GM12878 (cell line): ENCODE measurements around the gene PRX. TPM values are rescaled to one million over a fixed set of nuclear protein-coding genes. Genes with fewer than 3 reads are reported as not detected.

ENCODE experiments used
- ATAC-seq: fragments of 200-7000 bp; cut with Tn5 transposase; 3 replicates; pipeline ENCODE4 v1.9.1; 2020; ENCODE audit warnings: mild to moderate bottlenecking, moderate library complexity
- BruUV-seq: library from RNA; stranded (reverse); fragments of 400-500 nt; replicated peaks from 2 replicates; lab custom pipeline; 2021; lab: Mats Ljungman, UMichigan
- CTCF ChIA-PET: fragments of 300-600 bp; sonication (Branson Sonifier 250); formaldehyde crosslinking; extraction: SDS; loops from one replicate; lab custom pipeline; 2021; ENCODE audit warnings: inconsistent platforms; lab: Yijun Ruan, JAX
- POLR2A ChIA-PET: fragments of 350-600 bp; formaldehyde crosslinking; extraction: SDS; loops from one replicate; lab custom pipeline; 2021; ENCODE audit warnings: inconsistent platforms; lab: Charles Lee
- RAD21 ChIA-PET: fragments of 300-600 bp; sonication (Branson Sonifier 250); formaldehyde crosslinking; loops from one replicate; lab custom pipeline; 2023; ENCODE audit warnings: antibody characterized with exemption; ENCODE audit not compliant: unreplicated experiment; lab: Charles Lee
- SMC1A ChIA-PET: fragments of 300-600 bp; sonication (Branson Sonifier 250); formaldehyde crosslinking; loops from one replicate; lab custom pipeline; 2023; ENCODE audit not compliant: unreplicated experiment, uncharacterized antibody; lab: Charles Lee
- DNase-seq: peaks from one replicate; pipeline ENCODE4 v3.0.0-alpha.2; 2011; ENCODE audit warnings: low read depth, low spot score
- FAIRE-seq: peaks from 3 replicates; lab custom pipeline; 2011; peaks lifted over from hg19 to GRCh38; lab: Jason Lieb, UNC
- H2AFZ ChIP-seq: 2 replicates; pipeline ENCODE4 v1.6.0; 2011; ENCODE audit warnings: low read depth, low read length, control low read depth; ENCODE audit not compliant: control insufficient read depth
- H3K27ac ChIP-seq: 2 replicates; pipeline ENCODE4 v1.5.1; 2011; ENCODE audit warnings: control low read depth; ENCODE audit not compliant: control insufficient read depth, insufficient read depth
- H3K27me3 ChIP-seq, 2 experiments: replicated peaks in 1 of 2; 2 replicates each; pipeline versions ENCODE4 v1.6.0 to v1.6.1; 2011; ENCODE audit warnings: low read length in 1 of 2; ENCODE audit not compliant: control insufficient read depth in 2 of 2, insufficient read depth in 2 of 2
- H3K36me3 ChIP-seq, 2 experiments: 2 replicates each; pipeline ENCODE4 v1.5.1; 2011; ENCODE audit warnings: low read length in 1 of 2; ENCODE audit not compliant: control insufficient read depth in 2 of 2, insufficient read depth in 2 of 2
- H3K4me1 ChIP-seq: 2 replicates; pipeline ENCODE4 v1.6.1; 2011; ENCODE audit warnings: mild to moderate bottlenecking, low read length, moderate library complexity, mixed read lengths; ENCODE audit not compliant: control insufficient read depth, insufficient read depth
- H3K4me2 ChIP-seq: 2 replicates; pipeline ENCODE4 v1.6.0; 2011; ENCODE audit warnings: control low read depth; ENCODE audit not compliant: control insufficient read depth, insufficient read depth
- H3K4me3 ChIP-seq: fragments of 200-600 bp; sonication (generic); 2 replicates; pipeline ENCODE4 v1.5.1; 2016
- H3K79me2 ChIP-seq: 2 replicates; pipeline ENCODE4 v1.6.0; 2011; ENCODE audit warnings: low read length; ENCODE audit not compliant: control insufficient read depth, insufficient read depth
- H3K9ac ChIP-seq: 2 replicates; pipeline ENCODE4 v1.8.0; 2011; ENCODE audit warnings: low read length, control low read depth, mixed read lengths; ENCODE audit not compliant: control insufficient read depth, insufficient read depth
- H3K9me3 ChIP-seq: replicated peaks from 3 replicates; pipeline ENCODE4 v1.5.1; 2011; ENCODE audit warnings: mild to moderate bottlenecking, low read length; ENCODE audit not compliant: control insufficient read depth, insufficient read depth
- H4K20me1 ChIP-seq: 2 replicates; pipeline ENCODE4 v1.6.0; 2011; ENCODE audit not compliant: control insufficient read depth, insufficient read depth
- BACH1 ChIP-seq: fragments of 450-650 bp; IDR thresholded peaks from 2 replicates; pipeline ENCODE4 v1.6.1; 2017; ENCODE audit warnings: mild to moderate bottlenecking, borderline replicate concordance
- EP300 ChIP-seq, 2 experiments: fragments of 150-350 bp in 1 of 2; IDR thresholded peaks; 2 replicates each; pipeline ENCODE4 v1.6.1; 2011 to 2012; ENCODE audit warnings: low read depth in 2 of 2, low read length in 2 of 2, borderline replicate concordance in 1 of 2, improper control_type of control experiment in 1 of 2, inconsistent platforms in 1 of 2; ENCODE audit not compliant: control insufficient read depth in 1 of 2
- GATAD2B ChIP-seq: fragments of 450-650 bp; conservative IDR thresholded peaks from 2 replicates; pipeline ENCODE4 v1.6.1; 2017; ENCODE audit warnings: low read depth, mild to moderate bottlenecking, moderate library complexity
- IRF4 ChIP-seq: IDR thresholded peaks from 2 replicates; pipeline ENCODE4 v1.6.1; 2011; ENCODE audit warnings: low read depth, low read length
- NRF1 ChIP-seq: conservative IDR thresholded peaks from 2 replicates; pipeline ENCODE4 v1.6.1; 2011; ENCODE audit warnings: mild to moderate bottlenecking, low read depth, low read length, improper control_type of control experiment
- PAX8 ChIP-seq: fragments of 450-650 bp; IDR thresholded peaks from 2 replicates; pipeline ENCODE4 v1.6.1; 2017; ENCODE audit warnings: mild to moderate bottlenecking, moderate library complexity
- POLR2AphosphoS5 ChIP-seq: IDR thresholded peaks from 2 replicates; pipeline ENCODE4 v1.6.1; 2011; ENCODE audit warnings: mild to moderate bottlenecking, low read length, inconsistent platforms
- PRDM15 ChIP-seq: fragments of 450-650 bp; formaldehyde crosslinking; IDR thresholded peaks from 2 replicates; pipeline ENCODE4 v1.4.0; 2020; ENCODE audit warnings: mild to moderate bottlenecking, moderate library complexity
- RELB ChIP-seq: fragments of 450-650 bp; IDR thresholded peaks from 2 replicates; pipeline ENCODE4 v1.6.1; 2017; ENCODE audit warnings: low read depth, mild to moderate bottlenecking, moderate library complexity
- SIN3A ChIP-seq: IDR thresholded peaks from 2 replicates; pipeline ENCODE4 v1.6.1; 2012; ENCODE audit warnings: low read depth, low read length, improper control_type of control experiment
- SKIL ChIP-seq: fragments of 450-650 bp; IDR thresholded peaks from 2 replicates; pipeline ENCODE4 v1.6.1; 2017; ENCODE audit warnings: mild to moderate bottlenecking, low read depth, inconsistent platforms; ENCODE audit not compliant: poor library complexity, severe bottlenecking
- SMAD1 ChIP-seq: fragments of 450-650 bp; IDR thresholded peaks from 2 replicates; pipeline ENCODE4 v1.6.1; 2018; ENCODE audit warnings: mild to moderate bottlenecking, low read depth; ENCODE audit not compliant: partially characterized antibody
- SREBF1 ChIP-seq: IDR thresholded peaks from 2 replicates; pipeline ENCODE4 v1.6.1; 2012; ENCODE audit warnings: mild to moderate bottlenecking, low read length
- STAT1 ChIP-seq: fragments of 450-650 bp; conservative IDR thresholded peaks from 2 replicates; pipeline ENCODE4 v1.6.1; 2014; ENCODE audit warnings: antibody characterized with exemption, mild to moderate bottlenecking
- YBX1 ChIP-seq: fragments of 450-650 bp; IDR thresholded peaks from 2 replicates; pipeline ENCODE4 v1.6.1; 2016; ENCODE audit warnings: antibody characterized with exemption
- ZBED1 ChIP-seq: IDR thresholded peaks from 2 replicates; pipeline ENCODE4 v1.6.1; 2016; ENCODE audit warnings: borderline replicate concordance
- ZNF217 ChIP-seq: fragments of 450-650 bp; IDR thresholded peaks from 2 replicates; pipeline ENCODE4 v1.6.1; 2017; ENCODE audit warnings: antibody characterized with exemption, mild to moderate bottlenecking
- ZNF622 ChIP-seq: fragments of 450-650 bp; IDR thresholded peaks from 2 replicates; pipeline ENCODE4 v1.6.1; 2017; ENCODE audit warnings: mild to moderate bottlenecking, inconsistent platforms
- WGBS: methylation state at CpG from one replicate; pipeline ENCODE4 v1.1.6; 2016; ENCODE audit warnings: low lambda C conversion rate; ENCODE audit not compliant: insufficient replicate concordance, insufficient coverage; ENCODE audit errors: missing lambda C conversion rate; 5-methylcytosine and 5-hydroxymethylcytosine counted together
- in situ Hi-C: fragments of 300-500 bp; cut with MboI; formaldehyde crosslinking; loops from 9 replicates; pipeline ENCODE4 v1.14.3; 2018; ENCODE audit warnings: mixed read lengths
- intact Hi-C: fragments of 100-400 bp; cut with micrococcal nuclease; formaldehyde crosslinking; loops from one replicate; pipeline ENCODE4 v1.14.2; 2022; ENCODE audit not compliant: unreplicated experiment
- polyA plus RNA-seq, 11 experiments: library from polyadenylated mRNA; depleted of rRNA in 4 of 11; unstranded in 6 of 11; stranded (reverse) in 5 of 11; fragments of >200 nt; fragmentation: Nextera tagmentation in 4 of 11; fragmentation: Illumina TruSeq in 1 of 11; extraction: Ambion mirVana in 4 of 11; extraction: Trizol in 1 of 11; gene quantifications; 1 replicate in 1 of 11; 2 replicates in 10 of 11; pipeline versions ENCODE4 v1.2.1 to v1.2.3, GENCODE V29; 2011 to 2016; ENCODE audit warnings: inconsistent platforms in 2 of 11, missing spikeins in 2 of 11, low read depth in 1 of 11
- total RNA-seq, 4 experiments: library from RNA; depleted of rRNA in 3 of 4; stranded (reverse); fragments of >200 nt in 3 of 4; fragmentation: Illumina TruSeq in 1 of 4; extraction: Trizol in 1 of 4; gene quantifications; 2 replicates each; pipeline versions ENCODE4 v1.2.1 to v1.2.3, GENCODE V29; 2013 to 2021

Gene PRX
- total and polyA plus RNA-seq, 10 of the 15 experiments (the other 5 are each of a cell fraction or from before 2014, with no cell fraction given): 0.02 to 1.4 (median 0.54) TPM; not detected in 1

DNA sequence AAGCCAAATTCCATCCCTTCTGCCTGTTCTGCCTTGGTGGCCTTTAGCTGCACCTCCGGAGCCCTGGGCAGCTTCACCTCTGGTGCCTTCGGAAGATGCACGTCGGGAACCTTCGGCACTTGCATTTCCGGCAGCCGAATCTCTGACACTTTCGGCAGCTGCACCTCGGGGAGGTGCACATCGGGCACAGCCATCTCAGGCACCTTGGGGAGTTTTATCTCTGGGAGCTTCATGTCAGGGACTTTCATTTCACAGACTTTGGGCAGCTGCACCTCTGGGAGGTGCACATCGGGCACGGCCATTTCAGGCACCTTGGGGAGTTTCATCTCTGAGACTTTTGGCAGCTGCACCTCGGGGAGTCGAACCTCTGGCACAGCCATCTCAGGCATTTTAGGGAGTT is 17.2 kb downstream of the PRX start (continued):
- TF ChIP-seq SMAD1: no peak
- TF ChIP-seq IRF4: no peak
- TF ChIP-seq STAT1: no peak
- TF ChIP-seq ZNF217: no peak

- ChIA-PET POLR2A (no interaction called here), CTCF (interaction anchor here (0.9 kb wide), 1 partner anchor 26 kb away, joined by 4 read pairs; no protein-coding TSS in a partner anchor), SMC1A (interaction anchor here (1.3 to 1.4 kb wide), 2 partner anchors 26 to 39 kb away, joined by 3 to 4 read pairs; no protein-coding TSS in a partner anchor), RAD21 (no interaction called here)
- in situ Hi-C loops (no loop called here), intact Hi-C loops (no loop called here)
- ATAC-seq (no peak), DNase-seq (no peak), FAIRE-seq (no peak)
- H2AFZ ChIP-seq: no peak overlapping the region
- no peak overlapping the region for H3K27ac ChIP-seq
- H3K9me3 ChIP-seq: no peaks in the 10 kb centered on the region
- no peak overlapping the region for H3K4me3 ChIP-seq
- H3K9ac ChIP-seq: no peak overlapping the region
- no peaks in the 10 kb centered on the region for H4K20me1 ChIP-seq
- no peak overlapping the region for H3K4me2 ChIP-seq
- H3K79me2 ChIP-seq: no peaks in the 10 kb centered on the region
- BruUV-seq: no TSS peak
- H3K36me3 ChIP-seq: no peaks in the 10 kb centered on the region
- WGBS: 52% methylated on average over 11 of the region's 13 CpGs
- H3K27me3 ChIP-seq: no peaks in the 10 kb centered on the region
- H3K4me1 ChIP-seq: peaks cover 5% of the 10 kb centered on the region
- no peak for TF ChIP-seq ZBED1
- TF ChIP-seq POLR2AphosphoS5: no peak
- no peak for TF ChIP-seq YBX1
- TF ChIP-seq RELB: no peak
- TF ChIP-seq SIN3A: no peak
- no peak for TF ChIP-seq EP300 (IDR thresholded peaks at IDR 0.05; ENCODE audit: borderline replicate concordance in 1 of 2, control insufficient read depth in 1 of 2, low read depth in 2 of 2, low read length in 2 of 2)
- TF ChIP-seq PRDM15 (CRISPR knock-in tag): no peak
- TF ChIP-seq SKIL: no peak
- TF ChIP-seq BACH1: no peak
- TF ChIP-seq PAX8: no peak
- TF ChIP-seq ZNF622: no peak
- no peak for TF ChIP-seq NRF1
- no peak for TF ChIP-seq GATAD2B
- no peak for TF ChIP-seq SREBF1
Observed at GRCh38 chr19:40394816-40395210, 18.4 kb downstream of the PRX start.
